Measurements from ENCODE around the gene COG5.

Gene COG5

GRCh38 chr7:107394276-107394675 lies 169.4 kb downstream of the COG5 start:
- DNase-seq (ENCODE audit: low spot score) = no peak

DNA sequence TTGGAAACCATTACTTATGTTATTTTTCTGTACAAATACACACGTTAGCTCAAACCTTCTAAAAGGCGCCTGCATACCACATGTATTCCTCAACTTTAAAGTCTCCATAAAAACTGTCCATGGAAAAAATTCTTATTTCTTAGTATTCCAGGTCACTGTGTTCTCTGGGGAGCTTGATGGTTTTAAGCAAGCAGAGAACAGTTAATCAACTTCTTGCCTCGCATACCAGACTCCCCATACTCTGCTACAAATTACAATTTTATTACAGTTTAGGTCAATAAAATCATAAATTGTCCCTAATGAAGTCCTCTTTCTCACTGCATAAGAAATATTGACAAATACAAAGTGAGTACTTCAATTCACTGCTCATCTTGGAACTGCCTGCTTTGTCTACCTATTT lies 170.9 kb downstream of the COG5 start:
- DNase-seq (ENCODE audit: low spot score) = no peak

GRCh38 chr7:107390916-107391315 lies 172.8 kb downstream of the COG5 start:
- DNase-seq (ENCODE audit: low spot score) = no peak

DNA sequence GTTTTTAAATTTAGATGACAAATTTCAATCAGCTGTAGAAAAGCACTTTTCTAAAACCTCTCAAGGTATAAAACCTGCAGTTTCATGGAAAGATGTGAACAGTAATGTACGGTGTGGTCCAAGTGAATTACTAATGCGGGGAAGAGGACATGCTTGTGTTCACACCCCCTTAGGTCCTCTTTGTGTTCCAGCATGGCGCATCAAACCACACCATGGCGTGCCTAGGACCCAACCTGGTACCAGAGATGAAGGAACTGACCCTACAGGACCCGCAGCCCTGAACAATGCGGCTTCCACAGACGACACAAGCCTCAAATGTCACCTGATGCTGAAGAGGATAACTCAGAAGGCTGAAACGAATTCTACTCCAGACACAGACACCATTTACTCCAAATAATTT lies 175.1 kb downstream of the COG5 start:
- DNase-seq (ENCODE audit: low spot score) = no peak

DNA sequence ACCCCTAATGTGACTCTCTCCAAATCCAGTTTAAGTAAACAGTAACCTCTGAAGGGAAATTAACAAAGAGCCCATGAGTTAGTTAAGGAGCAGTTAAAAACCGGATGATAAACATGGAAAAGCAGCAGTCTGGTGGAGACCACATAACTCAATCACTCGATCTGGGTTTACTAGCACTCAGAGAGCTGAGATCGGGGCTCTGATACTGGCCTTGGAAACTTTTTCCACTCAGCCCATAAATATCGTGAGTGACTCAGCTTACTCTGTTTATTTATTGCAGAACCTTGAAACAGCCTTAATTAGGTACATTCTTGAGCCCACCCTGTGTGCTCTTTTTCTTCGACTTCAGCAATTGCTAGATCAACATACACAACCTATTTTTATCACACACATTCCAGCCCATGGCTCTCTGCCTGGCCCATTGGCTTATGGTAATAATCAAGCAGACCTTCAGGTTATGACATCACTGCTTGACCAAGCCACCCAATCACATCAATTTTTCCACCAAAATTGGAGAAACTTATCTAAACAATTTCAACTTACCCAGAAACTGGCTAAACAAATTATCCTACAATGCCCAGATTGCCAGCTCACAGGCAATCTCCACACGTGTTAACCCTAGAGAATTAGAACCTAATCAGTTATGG lies 176.0 kb downstream of the COG5 start:
- no peak for DNase-seq (ENCODE audit: low spot score)

- no peak for DNase-seq (ENCODE audit: low spot score)
Observed at GRCh38 chr7:107387128-107387527, 176.6 kb downstream of the COG5 start.

DNA sequence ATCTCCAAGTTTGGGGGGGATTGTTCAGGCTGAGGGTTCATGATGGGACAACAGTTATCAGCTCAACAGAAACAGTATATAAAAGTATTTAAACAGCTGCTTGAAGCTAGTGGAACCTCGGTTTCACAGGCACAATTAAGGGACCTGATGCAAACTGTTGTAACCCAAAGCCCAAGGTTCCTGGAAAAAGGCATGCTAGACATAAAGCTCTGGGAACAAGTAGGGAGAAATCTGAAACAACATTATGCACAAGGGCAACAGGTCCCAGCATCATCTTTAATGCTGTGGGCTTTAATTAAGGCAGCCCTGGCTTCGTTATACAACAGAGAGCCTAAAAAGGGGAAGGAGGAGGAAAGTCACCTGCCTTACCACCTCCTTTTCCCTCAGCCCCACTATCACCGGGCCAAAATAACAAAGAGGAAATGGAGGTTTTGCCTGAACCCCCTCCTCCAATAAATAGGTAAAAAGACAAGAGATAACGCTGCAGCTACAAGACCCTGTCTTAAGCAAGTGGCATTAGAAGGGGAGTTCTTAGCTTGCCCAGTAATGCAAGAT lies 177.1 kb downstream of the COG5 start:
- DNase-seq (ENCODE audit: low spot score) = no peak

- DNase-seq (ENCODE audit: low spot score) = no peak
Observed at GRCh38 chr7:107384025-107384424, 179.7 kb downstream of the COG5 start.

GRCh38 chr7:107383203-107383602 lies 180.5 kb downstream of the COG5 start:
- DNase-seq (ENCODE audit: low spot score) = no peak

DNA sequence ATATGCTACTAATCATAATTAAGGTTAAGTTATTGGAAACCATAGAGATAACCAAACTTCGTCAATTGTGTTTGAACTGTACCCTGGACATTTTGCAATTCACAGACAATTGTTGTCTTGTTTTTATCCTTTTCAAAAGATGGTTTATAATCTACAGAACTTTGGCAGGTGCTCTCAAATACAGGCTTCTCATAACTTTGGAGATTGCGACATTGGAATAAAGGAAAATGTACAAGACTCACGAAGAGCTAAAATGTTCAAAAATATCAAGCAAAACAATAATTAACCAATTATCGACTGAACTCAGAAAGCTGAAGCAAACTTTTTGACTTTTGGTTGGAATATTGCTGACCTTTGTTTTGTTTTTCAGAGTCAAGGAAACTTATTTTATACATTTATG lies 182.3 kb downstream of the COG5 start:
- no peak for DNase-seq (ENCODE audit: low spot score)

DNA sequence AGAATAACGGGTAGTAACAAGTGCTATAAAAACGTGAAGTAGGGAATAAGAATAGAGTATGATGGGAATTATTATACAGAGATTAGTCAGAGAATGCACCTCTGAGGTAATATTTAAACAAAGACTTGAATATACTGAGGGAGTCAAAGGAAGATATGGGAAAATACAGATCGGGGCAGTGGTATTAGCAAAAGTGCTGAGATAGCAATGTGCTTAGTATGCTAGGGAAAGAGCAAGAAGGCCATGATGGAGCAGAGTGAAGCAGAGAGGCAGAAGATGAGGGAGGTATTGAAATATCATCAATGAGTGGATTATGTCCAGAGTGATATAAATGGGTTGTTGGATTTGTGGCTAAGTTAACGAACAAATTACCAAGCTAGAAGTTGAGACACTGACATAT lies 190.4 kb downstream of the COG5 start:
- no peak for DNase-seq (ENCODE audit: low spot score)

DNA sequence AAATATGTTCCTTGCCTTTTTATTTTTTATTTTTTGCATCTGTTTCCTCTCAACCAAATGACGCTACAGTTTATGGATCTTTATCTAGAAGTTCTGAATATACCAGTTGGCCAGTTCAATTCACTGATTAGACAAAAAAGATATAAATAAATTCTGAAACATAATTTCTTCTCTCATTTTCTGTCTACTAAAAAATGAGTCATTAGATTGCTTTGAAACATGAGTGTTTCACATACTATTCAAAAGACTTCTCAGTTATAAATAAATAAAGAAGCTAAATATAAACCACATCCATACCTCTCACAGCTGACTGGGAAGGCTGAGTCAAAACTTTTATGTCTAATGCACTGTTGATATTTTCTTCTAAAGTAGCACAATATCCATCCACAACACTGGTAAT lies 191.4 kb downstream of the COG5 start:
- no peak for DNase-seq (ENCODE audit: low spot score)

GRCh38 chr7:107370816-107371215 lies 192.9 kb downstream of the COG5 start:
- no peak for DNase-seq (ENCODE audit: low spot score)

- no peak for DNase-seq (ENCODE audit: low spot score)
Observed at GRCh38 chr7:107364787-107365186, 198.9 kb downstream of the COG5 start.

GRCh38 chr7:107359520-107360316 lies 204.0 kb downstream of the COG5 start:
- no peak for DNase-seq (ENCODE audit: low spot score)

DNA sequence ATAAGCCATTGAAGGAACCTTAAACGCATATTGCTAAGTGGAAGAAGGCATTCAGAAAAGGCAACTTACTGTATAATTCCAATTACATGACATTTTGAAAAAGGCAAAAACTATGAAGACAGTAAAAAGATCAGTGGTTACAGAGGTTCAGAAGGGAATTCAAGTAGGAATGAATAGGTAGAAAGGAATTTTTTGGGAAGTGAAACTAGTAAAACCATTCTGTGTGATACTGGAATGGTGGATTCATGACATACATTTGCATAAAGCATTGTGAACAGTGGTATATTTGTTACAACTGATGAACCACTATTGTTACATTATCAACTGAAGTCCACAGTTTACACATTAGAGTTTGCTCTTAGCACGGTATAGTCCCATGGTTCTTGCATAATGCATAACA lies 208.1 kb downstream of the COG5 start:
- no peak for DNase-seq (ENCODE audit: low spot score)

GRCh38 chr7:107354640-107355039 lies 209.1 kb downstream of the COG5 start:
- DNase-seq (ENCODE audit: low spot score) = no peak

GRCh38 chr7:107353701-107354100 lies 210.0 kb downstream of the COG5 start:
- no peak for DNase-seq (ENCODE audit: low spot score)

- no peak for DNase-seq (ENCODE audit: low spot score)
Observed at GRCh38 chr7:107345898-107346297, 217.8 kb downstream of the COG5 start.

- no peak for DNase-seq (ENCODE audit: low spot score)
Observed at GRCh38 chr7:107344799-107345198, 218.9 kb downstream of the COG5 start.

GRCh38 chr7:107344286-107344685 lies 219.4 kb downstream of the COG5 start:
- no peak for DNase-seq (ENCODE audit: low spot score)

DNA sequence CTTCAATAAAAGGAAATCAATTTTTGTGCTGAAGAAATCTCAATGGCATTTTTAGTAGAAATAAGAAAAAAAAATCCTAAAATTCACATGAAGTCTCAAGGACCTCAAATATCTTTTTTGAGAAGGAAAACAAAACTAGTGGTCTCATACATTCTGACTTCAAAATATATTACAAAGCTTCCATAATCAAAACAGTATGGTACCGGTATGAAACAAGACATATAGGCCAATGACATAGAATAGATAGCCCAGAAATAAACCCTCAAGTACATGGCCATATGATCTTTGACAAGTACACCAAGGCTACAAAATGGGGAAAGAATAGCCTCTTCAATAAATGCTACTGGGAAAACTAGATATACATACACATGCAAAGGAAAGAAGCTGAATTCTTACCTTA lies 225.6 kb downstream of the COG5 start:
- no peak for DNase-seq (ENCODE audit: low spot score)

DNA sequence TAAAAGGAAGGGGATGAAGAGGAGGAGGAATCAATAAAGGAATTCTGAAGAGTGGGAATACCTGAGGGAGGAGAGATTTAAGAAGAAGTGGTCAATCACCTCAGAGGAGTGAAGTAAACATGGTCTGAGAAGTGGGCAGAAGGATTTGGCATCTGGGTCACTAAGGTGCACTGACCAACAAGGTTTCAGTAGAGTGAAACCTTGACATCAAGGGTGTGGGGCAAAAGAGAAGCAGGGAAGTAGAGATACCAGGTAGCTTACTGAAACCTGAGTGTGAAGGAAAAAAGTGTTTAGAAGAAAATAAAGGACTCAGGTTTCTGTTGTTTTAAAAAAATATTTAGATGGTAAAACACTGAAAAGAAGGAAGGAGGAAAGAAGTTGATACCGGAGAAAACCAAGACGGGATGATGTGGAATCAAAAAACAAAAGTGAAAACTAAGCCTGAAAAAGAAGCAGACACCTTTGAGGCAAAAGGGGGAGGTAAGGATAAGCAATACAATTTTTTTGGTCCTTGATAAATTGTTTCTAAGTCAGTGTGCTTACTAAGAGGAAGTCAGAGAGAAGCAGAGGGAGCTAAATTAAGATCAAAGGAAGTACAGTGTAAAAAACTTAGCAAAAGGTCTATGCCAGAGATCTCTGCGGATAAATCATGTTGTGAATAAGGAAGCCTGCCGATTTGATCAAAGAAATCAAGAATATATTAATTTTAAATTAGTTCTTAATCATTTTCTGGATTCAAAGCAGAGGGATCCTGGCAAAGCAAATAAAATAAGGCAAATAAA lies 231.0 kb downstream of the COG5 start:
- DNase-seq (ENCODE audit: low spot score) = no peak

All from D341Med (cell line).